Adrenal gland (tissue), 5 donors: ENCODE results near the gene FHIT.

Experiments used
- CTCF ChIP-seq, 6 experiments: fragments of 450-650 bp in 4 of 6; fragments of 200-600 bp in 2 of 6; sonication (generic) in 1 of 6; IDR thresholded peaks; 1 replicate in 5 of 6; 2 replicates in 1 of 6; pipeline versions ENCODE4 v1.5.1 to v1.8.0; 2016 to 2021; ENCODE audit warnings: antibody characterized with exemption in 6 of 6, mild to moderate bottlenecking in 2 of 6, moderate library complexity in 1 of 6
- POLR2A ChIP-seq, 2 donors: fragments of 450-650 bp; IDR thresholded peaks; one replicate each; pipeline ENCODE4 v1.6.1; 2017; ENCODE audit warnings: antibody characterized with exemption in 2 of 2, mild to moderate bottlenecking in 2 of 2, moderate library complexity in 1 of 2
- donor health status: DM: no; HTN: no; CAD: no.

DNA sequence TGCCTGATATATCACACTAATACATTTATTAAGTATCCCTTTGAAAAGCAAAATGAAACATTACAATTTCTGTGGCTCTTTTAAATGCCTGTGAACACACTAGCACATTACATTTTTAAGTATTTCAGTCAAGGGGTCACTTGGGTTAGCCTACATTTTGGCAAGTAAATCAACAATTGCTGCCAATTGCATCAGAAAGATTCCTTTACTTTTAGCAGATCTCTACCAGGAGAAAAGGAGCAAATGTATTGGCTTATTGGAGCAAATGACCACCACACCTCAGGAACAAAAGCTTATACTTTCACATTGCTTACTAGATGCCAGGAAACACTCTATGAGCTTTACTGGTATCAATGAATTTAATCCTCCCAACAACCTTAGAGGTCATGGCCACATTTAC lies 947.1 kb downstream of the FHIT start:
- TF ChIP-seq CTCF (IDR thresholded peaks at IDR 0.05), result no peak
- no peak for TF ChIP-seq POLR2A (IDR thresholded peaks at IDR 0.05)
